ENCODE results near the gene KCTD2. TPM values are rescaled to one million over a fixed set of nuclear protein-coding genes. Genes with fewer than 3 reads are reported as not detected.

Gene KCTD2
- total RNA-seq, 5 donors from 2014 or later (not counting 1 experiment from before 2014, with no cell fraction given): 22.0 to 32.8 (median 29.0) TPM

DNA sequence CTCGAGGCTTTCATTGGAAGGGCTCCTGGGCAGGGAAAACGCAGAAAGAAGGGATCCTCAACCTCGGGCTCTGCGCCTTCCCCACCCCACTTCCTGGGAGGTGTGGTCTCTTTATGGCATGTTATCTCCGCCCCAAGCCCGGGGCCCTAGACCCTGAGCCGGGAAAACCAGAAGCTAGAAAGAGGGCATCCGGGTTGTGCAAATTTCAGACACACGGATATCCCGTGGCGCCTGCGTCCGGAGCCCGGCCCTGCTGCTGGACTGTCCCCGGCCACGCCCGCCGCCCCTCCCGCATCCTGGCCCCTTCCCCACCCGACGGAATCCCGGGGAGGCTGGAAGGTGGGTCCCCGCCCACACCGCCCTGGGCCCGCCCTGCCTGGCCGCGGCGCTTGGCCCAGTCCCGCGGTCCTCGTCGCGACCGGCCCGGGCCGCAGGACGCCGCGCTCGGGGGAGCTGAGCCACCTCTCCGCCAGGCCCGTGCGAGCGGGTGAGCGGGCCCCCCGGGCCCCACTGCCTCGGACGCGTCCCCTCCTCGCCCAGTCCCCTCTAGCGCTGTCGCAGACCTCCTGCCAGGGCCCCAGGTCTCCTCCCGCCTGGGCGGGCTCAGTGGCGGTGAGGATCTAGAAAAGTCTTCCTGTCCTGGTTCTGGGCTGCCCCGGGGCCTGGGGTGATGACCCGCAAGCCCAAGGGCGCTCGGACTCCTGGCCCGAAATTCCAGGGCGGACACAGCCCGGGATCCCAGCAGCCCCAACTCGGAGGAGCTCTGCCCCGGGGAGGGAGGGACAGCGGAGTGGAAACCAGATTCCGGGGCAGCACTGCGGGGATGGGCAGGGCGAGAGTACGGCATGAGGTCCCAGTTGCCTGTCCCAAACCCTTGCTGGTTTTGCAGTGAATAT is 40.8 kb downstream of the KCTD2 start, which contains the start of gene SLC16A5:
TSS of gene SLC16A5 (plus strand) at position 397 of the 896 bp plus-strand sequence. CDS start 5,683 bp downstream, outside the sequence.
- H3K27ac ChIP-seq (ENCODE audit: low read length): peak within 1 kb of the TSS; percentile 52
- CTCF ChIA-PET: interaction anchor here in 1 of 2 donors (0.5 to 1.7 kb wide), 2 partner anchors 126 to 235 kb away, joined by 4 to 6 read pairs; no protein-coding TSS in a partner anchor
- H3K27me3 Mint-ChIP-seq: no peaks in the 10 kb centered on the region
- H3K36me3 ChIP-seq (ENCODE audit: control insufficient read depth in 2 of 2, extremely low read depth in 1 of 2, insufficient read depth in 1 of 2, low read length in 1 of 2): no peaks in the 10 kb centered on the region
- peaks cover 56 to 77% (median 59%) of the 10 kb centered on the region in 3 donors for H3K4me1 Mint-ChIP-seq
- DNase-seq: peak in 27 of 35 experiments; percentile 18 to 68 (median 35)
- ATAC-seq (replicated peaks in 1 of 4): peak; percentile 74 to 83 (median 80)
- H3K4me1 ChIP-seq (ENCODE audit: control insufficient read depth in 1 of 2, extremely low read depth in 1 of 2, insufficient read depth in 2 of 2, low read length in 2 of 2): peaks cover 15 to 51% of the 10 kb centered on the region in 2 experiments
- H3K36me3 Mint-ChIP-seq: no peaks in the 10 kb centered on the region
- no peaks in the 10 kb centered on the region for H3K9me3 ChIP-seq
- POLR2A ChIA-PET: no interaction called here
- peak within 1 kb of the TSS; percentile 61 to 70 for H3K4me3 ChIP-seq (ENCODE audit: control insufficient read depth in 1 of 2, extremely low read depth in 1 of 2, low read length in 1 of 2)
- no peaks in the 10 kb centered on the region for H3K9me3 Mint-ChIP-seq
- WGBS (ENCODE audit: insufficient coverage): 3% methylated on average over 59 of the region's 69 CpGs
- H3K27me3 ChIP-seq (replicated peaks in 1 of 2; ENCODE audit: control insufficient read depth in 2 of 2, extremely low read depth in 1 of 2, insufficient read depth in 2 of 2, low read length in 1 of 2): no peaks in the 10 kb centered on the region
- H3K27ac Mint-ChIP-seq: peak within 1 kb of the TSS; percentile 82 to 91
- peak within 1 kb of the TSS; percentile 80 to 83 (median 81) for H3K4me3 Mint-ChIP-seq

- Mint-ChIP-seq H3K27me3 (no peaks in the 10 kb centered on the region), H3K9me3 (no peaks in the 10 kb centered on the region), H3K36me3 (no peaks in the 10 kb centered on the region), H3K4me1 (peaks cover 55 to 76% (median 57%) of the 10 kb centered on the region in 3 donors), H3K27ac (peak overlapping the region; percentile 81 to 91), H3K4me3 (peak overlapping the region; percentile 79 to 81 (median 80))
- peak overlapping the region; percentile 47 for H3K27ac ChIP-seq (ENCODE audit: low read length)
- peak overlapping the region; percentile 61 to 70 for H3K4me3 ChIP-seq (ENCODE audit: control insufficient read depth in 1 of 2, extremely low read depth in 1 of 2, low read length in 1 of 2)
- H3K36me3 ChIP-seq (ENCODE audit: control insufficient read depth in 2 of 2, extremely low read depth in 1 of 2, insufficient read depth in 1 of 2, low read length in 1 of 2): no peaks in the 10 kb centered on the region
- DNase-seq (no peak), ATAC-seq (replicated peaks in 1 of 4) (peak in 1 of 4 experiments; percentile 4)
- WGBS (ENCODE audit: insufficient coverage): 100% methylated on average over 1 of the region's 11 CpGs
- H3K4me1 ChIP-seq (ENCODE audit: control insufficient read depth in 1 of 2, extremely low read depth in 1 of 2, insufficient read depth in 2 of 2, low read length in 2 of 2): peaks cover 14 to 49% of the 10 kb centered on the region in 2 experiments
- no peaks in the 10 kb centered on the region for H3K27me3 ChIP-seq (replicated peaks in 1 of 2; ENCODE audit: control insufficient read depth in 2 of 2, extremely low read depth in 1 of 2, insufficient read depth in 2 of 2, low read length in 1 of 2)
- H3K9me3 ChIP-seq: no peaks in the 10 kb centered on the region
- POLR2A ChIA-PET: interaction anchor here in 1 of 2 donors (0.6 kb wide), 1 partner anchor 242 kb away, joined by 7 read pairs; no protein-coding TSS in a partner anchor
- CTCF ChIA-PET: interaction anchor here in 1 of 2 donors (0.7 kb wide), 1 partner anchor 114 kb away, joined by 15 read pairs; no protein-coding TSS in a partner anchor
Measured at GRCh38 chr17:75088465-75089417, 41.7 kb downstream of the KCTD2 start.

DNA sequence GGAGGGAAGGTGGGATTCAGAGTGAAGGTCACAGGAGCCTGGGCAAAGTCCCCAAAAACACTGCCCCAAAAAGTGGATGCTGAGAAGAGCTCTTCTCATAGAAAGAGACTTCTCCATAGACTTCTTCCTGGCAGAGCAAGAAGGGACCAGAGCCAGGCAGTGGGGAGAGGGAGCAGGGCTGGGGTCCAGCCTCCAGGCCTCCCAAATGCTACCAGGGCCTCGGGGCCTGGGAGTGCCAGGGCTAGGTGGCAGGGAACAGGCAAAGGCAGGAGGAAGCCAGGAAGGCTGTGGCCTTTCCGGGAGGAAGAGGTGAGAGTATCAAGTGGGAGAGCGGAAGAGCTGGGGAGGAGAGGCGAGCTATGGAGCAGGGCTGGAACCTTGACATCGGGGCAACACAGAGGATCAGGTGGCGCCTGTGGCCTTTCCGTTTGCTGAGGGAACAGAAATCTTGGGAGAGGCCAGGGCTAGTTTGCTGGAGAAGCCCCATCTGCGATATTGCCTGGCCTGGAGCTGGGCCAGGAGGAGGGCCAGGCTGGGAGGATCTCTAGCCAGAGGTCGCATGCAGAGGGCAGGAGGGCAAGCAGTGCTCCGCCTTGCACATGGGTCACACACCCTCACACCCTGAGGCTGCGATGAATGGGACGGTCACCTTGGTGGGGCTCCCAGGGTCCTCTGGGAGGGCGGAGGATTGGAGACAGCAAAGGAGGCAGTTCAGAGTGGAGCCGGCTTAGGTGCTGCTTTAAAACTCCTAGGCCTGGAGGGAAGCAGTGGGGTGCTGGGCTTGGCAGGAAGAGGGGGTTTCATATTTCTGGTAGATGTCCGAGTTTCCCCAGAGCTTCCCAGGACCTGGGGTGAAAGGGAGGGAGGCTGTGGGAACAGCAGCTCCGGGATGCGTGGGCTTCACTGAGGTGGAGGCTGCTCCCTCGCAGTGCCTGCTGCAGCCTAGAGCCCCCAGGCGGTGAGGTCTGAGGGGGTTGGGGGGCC is 44.1 kb downstream of the KCTD2 start:
- Mint-ChIP-seq H3K9me3 (no peaks in the 10 kb centered on the region), H3K27me3 (no peaks in the 10 kb centered on the region), H3K4me3 (peak overlapping the region in 1 of 3 donors; percentile 42), H3K36me3 (no peaks in the 10 kb centered on the region), H3K4me1 (peaks cover 46 to 62% (median 46%) of the 10 kb centered on the region in 3 donors), H3K27ac (peak overlapping the region; percentile 36 to 54)
- no peaks in the 10 kb centered on the region for H3K27me3 ChIP-seq (replicated peaks in 1 of 2; ENCODE audit: control insufficient read depth in 2 of 2, extremely low read depth in 1 of 2, insufficient read depth in 2 of 2, low read length in 1 of 2)
- peaks cover 10 to 42% of the 10 kb centered on the region in 2 experiments for H3K4me1 ChIP-seq (ENCODE audit: control insufficient read depth in 1 of 2, extremely low read depth in 1 of 2, insufficient read depth in 2 of 2, low read length in 2 of 2)
- H3K27ac ChIP-seq (ENCODE audit: low read length): no peak overlapping the region
- DNase-seq (no peak), ATAC-seq (replicated peaks in 1 of 4) (no peak)
- CTCF ChIA-PET: interaction anchor here in 1 of 2 donors (0.7 kb wide), 1 partner anchor 32 kb away, joined by 3 read pairs; no protein-coding TSS in a partner anchor
- WGBS (ENCODE audit: insufficient coverage): 90% methylated on average over 13 of the region's 19 CpGs
- H3K4me3 ChIP-seq (ENCODE audit: control insufficient read depth in 1 of 2, extremely low read depth in 1 of 2, low read length in 1 of 2): no peak overlapping the region
- no peaks in the 10 kb centered on the region for H3K36me3 ChIP-seq (ENCODE audit: control insufficient read depth in 2 of 2, extremely low read depth in 1 of 2, insufficient read depth in 1 of 2, low read length in 1 of 2)
- H3K9me3 ChIP-seq: no peaks in the 10 kb centered on the region
- POLR2A ChIA-PET: interaction anchor here in 1 of 2 donors (0.5 kb wide), 1 partner anchor 32 kb away, joined by 5 read pairs; no protein-coding TSS in a partner anchor

GRCh38 chr17:75091855-75092327 is 44.9 kb downstream of the KCTD2 start:
- Histone ChIP-seq H3K27ac (ENCODE audit: low read length) (no peak overlapping the region), H3K4me1 (ENCODE audit: control insufficient read depth in 1 of 2, extremely low read depth in 1 of 2, insufficient read depth in 2 of 2, low read length in 2 of 2) (peaks cover 10 to 40% of the 10 kb centered on the region in 2 experiments)
- H3K4me1 Mint-ChIP-seq: peaks cover 40 to 56% (median 41%) of the 10 kb centered on the region in 3 donors

GRCh38 chr17:75093548-75094158 is 46.6 kb downstream of the KCTD2 start:
- Histone ChIP-seq H3K27me3 (replicated peaks in 1 of 2; ENCODE audit: control insufficient read depth in 2 of 2, extremely low read depth in 1 of 2, insufficient read depth in 2 of 2, low read length in 1 of 2) (no peaks in the 10 kb centered on the region), H3K36me3 (ENCODE audit: control insufficient read depth in 2 of 2, extremely low read depth in 1 of 2, insufficient read depth in 1 of 2, low read length in 1 of 2) (no peaks in the 10 kb centered on the region), H3K27ac (ENCODE audit: low read length) (no peak overlapping the region), H3K4me1 (ENCODE audit: control insufficient read depth in 1 of 2, extremely low read depth in 1 of 2, insufficient read depth in 2 of 2, low read length in 2 of 2) (peaks cover 7 to 24% of the 10 kb centered on the region in 2 experiments), H3K4me3 (ENCODE audit: control insufficient read depth in 1 of 2, extremely low read depth in 1 of 2, low read length in 1 of 2) (no peak overlapping the region), H3K9me3 (no peaks in the 10 kb centered on the region)
- POLR2A ChIA-PET: no interaction called here
- Mint-ChIP-seq H3K27me3 (no peaks in the 10 kb centered on the region), H3K9me3 (no peaks in the 10 kb centered on the region), H3K36me3 (peaks cover 5% of the 10 kb centered on the region), H3K4me3 (no peak overlapping the region), H3K4me1 (peaks cover 31 to 42% (median 32%) of the 10 kb centered on the region in 3 donors), H3K27ac (no peak overlapping the region)
- CTCF ChIA-PET: no interaction called here
- no peak for ATAC-seq (replicated peaks in 1 of 4)
- 93% methylated on average over 16 of the region's 18 CpGs for WGBS (ENCODE audit: insufficient coverage)
- no peak for DNase-seq

More at GRCh38 chr17:75091855-75092327, 44.9 kb downstream of the KCTD2 start:
- WGBS (ENCODE audit: insufficient coverage): 96% methylated on average over 9 of the region's 10 CpGs
- no peaks in the 10 kb centered on the region for H3K9me3 ChIP-seq
- Mint-ChIP-seq H3K27me3 (no peaks in the 10 kb centered on the region), H3K27ac (peak overlapping the region; percentile 37 to 54), H3K4me3 (no peak overlapping the region), H3K9me3 (no peaks in the 10 kb centered on the region), H3K36me3 (no peaks in the 10 kb centered on the region)
- H3K36me3 ChIP-seq (ENCODE audit: control insufficient read depth in 2 of 2, extremely low read depth in 1 of 2, insufficient read depth in 1 of 2, low read length in 1 of 2): no peaks in the 10 kb centered on the region
- POLR2A ChIA-PET: no interaction called here
- DNase-seq (no peak), ATAC-seq (replicated peaks in 1 of 4) (no peak)
- no peaks in the 10 kb centered on the region for H3K27me3 ChIP-seq (replicated peaks in 1 of 2; ENCODE audit: control insufficient read depth in 2 of 2, extremely low read depth in 1 of 2, insufficient read depth in 2 of 2, low read length in 1 of 2)
- no peak overlapping the region for H3K4me3 ChIP-seq (ENCODE audit: control insufficient read depth in 1 of 2, extremely low read depth in 1 of 2, low read length in 1 of 2)
- CTCF ChIA-PET: no interaction called here
